Activated T-helper 1 cell treated with Interleukin-2 at 50 U/mL for 16 hours (primary cell): ENCODE data around the gene CLPX.
A peak's percentile ranks its signal among the peaks of the same experiment; 100 is the strongest.
"Not testable (repeated sequence)": the region's sequence is repeated elsewhere in the genome, so short reads cannot be mapped to it uniquely, and the experiment has no call there.

Source experiments
- DNase-seq: peaks from one replicate; pipeline ENCODE4 v3.0.0-alpha.2; 2020; ENCODE audit warnings: low read depth

The CLPX gene

DNA sequence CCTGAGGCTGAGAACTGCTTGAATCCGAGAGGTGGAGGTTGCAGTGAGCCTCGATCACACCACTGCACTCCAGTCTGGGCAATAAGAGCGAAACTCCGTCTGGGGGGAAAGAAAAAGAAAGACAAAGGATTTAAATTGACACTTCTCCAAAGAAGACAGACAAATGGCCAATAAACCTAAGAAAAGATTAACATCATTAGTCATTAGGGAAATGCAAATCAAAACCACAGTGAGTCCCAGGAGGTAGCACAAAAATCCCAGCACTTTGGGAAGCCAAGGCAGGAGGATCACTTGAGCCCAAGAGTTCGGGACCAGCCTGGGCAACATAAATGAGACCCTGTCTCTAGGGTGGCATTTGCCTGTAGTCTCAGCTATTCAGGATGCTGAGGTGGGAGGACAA, 12.6 kb downstream of the CLPX start:
- no peak for DNase-seq

DNA sequence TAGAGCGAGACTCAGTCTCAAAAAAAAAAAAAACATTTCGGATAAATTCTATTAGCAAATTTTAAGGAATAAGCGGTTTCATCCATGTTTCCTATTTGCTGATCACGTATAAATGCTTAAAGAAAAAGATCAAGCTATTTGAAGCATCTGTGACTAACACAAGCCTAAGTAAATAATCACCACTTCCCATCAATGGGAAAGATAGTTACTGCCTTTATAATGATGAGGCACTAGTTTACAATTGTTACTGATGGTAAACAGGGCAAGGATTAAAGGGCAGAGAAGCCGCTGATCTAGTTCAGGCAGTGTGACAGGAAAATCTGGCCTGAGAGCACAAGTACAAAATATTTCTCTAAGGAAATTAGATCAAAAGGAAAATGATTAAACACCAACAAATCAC, 13.7 kb downstream of the CLPX start:
- no peak for DNase-seq

DNA sequence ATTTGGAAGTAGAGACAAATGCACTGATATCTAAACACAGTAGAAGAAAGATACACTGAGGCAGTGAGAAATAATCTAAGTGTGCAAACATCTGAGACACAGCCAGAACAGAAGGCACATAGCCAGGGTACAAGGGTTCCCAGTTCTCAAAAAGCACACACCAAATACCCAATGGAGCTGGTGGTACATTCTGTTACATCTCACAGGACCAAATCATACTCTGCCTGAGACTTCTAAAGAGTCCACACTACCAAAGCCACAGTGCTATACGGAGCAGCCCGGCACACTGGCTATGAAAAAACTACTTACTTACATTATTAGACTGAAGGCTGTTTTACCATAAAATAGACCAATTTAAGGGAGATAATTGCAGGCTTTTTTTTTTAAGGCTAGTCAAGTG, 19.3 kb downstream of the CLPX start:
- DNase-seq: no peak

DNA sequence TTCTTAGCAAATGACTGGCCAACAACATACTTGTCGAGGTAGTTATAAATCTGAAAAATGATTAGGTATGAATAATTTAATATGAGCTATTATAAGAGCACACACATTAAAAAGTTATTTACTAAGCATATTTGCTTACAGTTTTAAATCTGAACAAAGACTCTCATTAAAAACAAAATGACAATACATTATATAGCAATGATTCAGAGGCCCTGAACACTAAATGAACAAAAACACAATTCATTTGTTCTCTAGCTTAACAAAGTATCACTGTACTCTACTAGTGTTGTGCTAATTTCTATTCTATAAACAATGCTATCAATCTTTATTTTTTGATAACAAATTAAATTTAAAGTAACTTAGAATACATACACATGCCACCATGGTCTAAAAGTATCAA, 21.0 kb downstream of the CLPX start:
- no peak for DNase-seq

DNA sequence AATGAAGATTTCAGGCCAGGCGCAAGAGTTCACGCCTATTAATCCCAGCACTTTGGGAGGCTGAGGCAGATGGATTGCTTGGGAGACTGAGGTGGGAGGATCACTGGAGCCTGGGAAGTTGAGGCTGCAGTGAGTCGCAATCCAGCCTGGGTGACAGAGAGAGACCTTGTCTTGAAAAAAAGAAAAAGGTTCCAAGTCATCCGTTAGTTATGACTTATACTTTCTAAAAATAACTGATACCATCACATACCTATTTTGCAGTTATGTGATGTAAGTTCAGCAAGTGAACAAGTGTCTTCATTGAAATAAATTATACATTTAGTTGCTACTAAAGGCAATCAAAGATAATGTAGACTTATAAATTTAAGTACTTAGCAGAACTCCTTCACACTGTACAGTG, 22.1 kb downstream of the CLPX start:
- DNase-seq: no peak

DNA sequence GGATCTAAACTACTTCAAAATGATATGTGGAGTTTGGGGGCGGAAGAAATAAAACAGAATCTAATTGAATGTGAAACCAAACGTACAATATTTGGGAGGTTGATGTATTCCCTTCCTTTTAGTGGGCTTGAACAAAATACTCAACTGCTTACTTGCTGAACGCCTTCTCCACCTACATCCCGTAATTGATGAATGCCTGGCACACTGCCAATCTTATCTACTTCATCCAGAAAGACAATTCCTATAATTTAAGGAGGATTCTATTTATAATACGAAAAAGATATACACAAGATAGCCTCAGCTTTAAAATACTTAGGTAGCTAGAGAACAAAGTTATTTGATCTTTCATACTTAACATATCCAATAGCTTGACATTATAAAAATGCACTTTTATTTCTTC, 28.4 kb downstream of the CLPX start:
- no peak for DNase-seq

DNA sequence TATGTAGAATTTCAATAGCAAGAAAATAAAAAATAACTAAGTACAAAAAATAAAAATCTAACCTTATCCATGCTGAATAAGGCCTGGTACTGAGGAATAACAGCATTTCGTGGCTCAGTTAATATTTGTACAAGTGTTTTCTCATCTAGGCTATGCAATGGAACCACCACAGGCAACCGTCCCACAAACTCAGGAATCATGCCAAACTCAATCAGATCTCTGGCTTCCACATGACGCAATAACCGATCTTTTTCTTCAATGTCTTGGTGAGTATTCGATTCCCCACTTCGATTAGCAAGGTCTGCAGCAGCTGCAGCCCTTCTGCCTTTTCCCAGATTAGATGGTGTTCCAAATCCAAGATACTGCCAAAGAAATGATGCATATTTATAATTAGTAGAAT, 30.4 kb downstream of the CLPX start:
- DNase-seq: no peak

DNA sequence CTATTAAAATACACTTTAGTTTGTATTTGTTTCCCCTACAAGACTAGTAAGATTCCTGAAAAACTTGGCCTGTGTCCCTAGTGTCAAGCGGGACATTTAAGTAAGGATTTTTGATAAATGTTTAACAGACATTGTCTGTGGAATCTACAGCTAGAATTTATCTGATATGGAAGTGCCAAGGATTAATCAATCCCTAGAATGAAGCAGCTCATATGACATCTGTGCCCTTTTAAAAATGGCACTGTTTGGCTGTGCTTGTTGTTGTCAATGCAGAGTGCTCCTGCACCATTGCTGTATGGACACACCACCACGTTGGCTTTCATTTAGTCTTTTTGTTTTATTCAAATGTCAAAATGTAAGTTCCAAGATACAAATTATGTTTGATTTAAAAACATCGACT, 37.2 kb downstream of the CLPX start:
- DNase-seq: no peak

DNA sequence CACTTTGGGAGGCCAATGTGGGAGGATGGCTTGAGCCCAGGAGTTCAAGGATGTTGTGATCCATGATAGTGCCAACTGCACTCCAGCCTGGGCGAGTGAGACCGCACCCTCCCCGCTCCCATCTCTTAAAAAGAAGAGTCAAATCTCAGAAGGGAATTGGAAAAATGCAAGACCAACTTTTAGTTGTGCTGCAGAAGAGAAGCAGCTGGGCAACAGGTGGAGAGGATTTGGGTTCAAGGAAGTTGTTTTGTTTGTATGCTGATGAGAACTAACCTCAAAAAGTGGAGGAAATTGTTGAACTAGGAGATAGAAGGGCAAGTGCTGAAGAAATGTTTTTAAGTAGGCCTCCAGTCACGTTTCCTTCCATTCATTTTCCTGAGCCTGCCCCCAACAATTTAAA, 38.7 kb downstream of the CLPX start:
- DNase-seq: no peak

DNA sequence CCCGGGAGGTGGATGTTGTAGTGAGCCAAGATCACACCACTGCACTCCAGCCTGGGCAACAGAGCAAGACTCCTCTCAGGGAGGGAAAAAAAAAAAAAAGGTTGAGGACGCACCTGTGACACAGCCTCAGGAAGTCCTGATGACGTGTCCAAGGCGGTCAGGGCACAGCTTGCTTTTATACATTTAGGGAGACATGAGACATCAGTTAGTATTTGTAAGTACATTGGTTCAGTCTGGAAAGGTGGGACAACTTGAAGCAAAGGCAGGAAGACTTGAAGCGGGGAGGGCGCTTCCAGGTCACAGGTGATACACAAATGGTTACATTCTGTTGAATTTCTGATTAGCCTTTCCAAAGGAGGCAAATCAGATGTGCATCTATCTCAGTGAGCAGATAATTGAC, 46.5 kb downstream of the CLPX start:
- DNase-seq: not testable (repeated sequence)

DNA sequence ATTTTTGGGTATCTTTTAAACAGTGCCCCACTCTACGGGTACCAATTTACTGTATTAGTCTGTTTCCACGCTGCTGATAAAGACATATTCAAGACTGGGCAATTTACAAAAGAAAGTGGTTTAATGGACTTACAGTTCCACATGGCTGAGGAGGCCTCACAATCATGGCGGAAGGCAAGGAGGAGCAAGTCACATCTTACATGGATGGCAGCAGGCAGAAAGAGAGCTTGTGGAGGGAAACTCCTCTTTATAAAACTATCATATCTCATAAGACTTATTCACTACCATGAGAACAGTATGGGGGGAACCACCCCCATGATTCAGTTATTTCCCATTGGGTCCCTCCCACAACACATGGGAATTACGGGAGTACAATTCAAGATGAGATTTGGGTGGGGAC, 47.2 kb downstream of the CLPX start:
- DNase-seq: not testable (repeated sequence)

DNA sequence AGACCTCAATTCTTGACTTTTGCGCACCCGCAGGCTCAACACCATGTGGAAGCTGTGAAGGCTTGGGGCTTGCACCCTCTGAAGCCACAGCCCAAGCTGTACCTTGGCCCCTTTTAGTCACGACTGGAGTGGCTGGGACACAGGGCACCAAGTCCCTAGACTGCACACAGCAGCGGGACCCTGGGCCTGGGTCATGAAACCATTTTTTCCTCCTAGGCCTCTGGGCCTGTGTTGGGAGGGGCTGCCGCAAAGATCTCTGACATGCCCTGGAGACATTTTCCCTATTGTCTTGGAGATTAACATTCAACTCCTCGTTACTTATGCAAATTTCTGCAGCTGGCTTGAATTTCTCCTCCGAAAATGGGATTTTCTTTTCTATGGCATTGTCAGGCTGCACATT, 48.1 kb downstream of the CLPX start:
- DNase-seq: not testable (repeated sequence)

DNA sequence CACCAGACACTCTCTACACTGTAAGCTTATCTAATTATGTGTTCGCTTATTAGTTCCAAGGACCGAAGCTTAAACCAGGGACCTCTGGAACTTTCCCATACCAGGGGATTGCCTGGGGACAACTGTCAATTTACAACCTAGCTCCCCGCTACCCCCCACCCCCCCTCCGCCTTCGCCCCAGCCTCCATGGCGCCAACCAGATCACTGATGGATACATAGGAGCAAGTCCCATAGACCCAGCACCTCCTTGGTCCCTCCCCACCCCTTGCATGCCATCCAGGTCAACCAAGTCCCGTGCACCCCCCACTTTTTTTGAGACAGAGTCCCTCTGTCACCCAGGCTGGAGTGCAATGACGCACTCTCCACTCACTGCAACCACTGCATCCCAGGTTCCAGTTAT, 50.6 kb downstream of the CLPX start:
- no peak for DNase-seq

DNA sequence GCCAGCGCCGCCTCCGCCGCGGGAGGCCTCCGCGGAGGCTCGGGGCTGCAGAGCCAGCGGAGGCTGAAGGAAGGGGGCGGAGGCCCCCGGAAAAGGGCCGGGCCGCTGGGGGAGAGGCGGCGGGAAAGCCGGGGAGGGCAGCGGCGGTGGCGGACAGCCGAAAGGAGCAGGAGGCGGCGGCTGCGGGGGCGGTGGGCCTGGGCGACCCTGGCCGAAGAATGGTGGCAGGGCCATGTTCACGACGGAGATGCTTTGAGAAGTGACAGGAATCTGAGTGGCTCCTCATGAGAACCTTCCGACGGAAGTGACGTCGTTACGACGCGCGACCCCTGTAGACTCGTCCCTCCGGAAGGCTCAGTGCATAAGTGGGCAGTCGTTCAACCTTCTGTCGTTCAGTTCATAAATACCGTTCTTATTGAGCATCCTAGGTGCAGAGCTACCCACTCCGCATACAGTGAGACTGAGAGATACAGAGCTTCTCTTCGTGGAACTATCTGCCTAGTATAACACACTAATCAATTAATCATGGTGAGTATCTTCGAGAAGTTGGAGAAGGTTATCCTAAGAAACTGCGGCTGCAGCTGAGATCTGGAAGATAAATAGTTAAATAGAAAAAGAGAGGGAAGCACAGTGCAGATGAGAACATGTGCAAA, 51.5 kb downstream of the CLPX start, which contains the start of gene PDCD7:
PDCD7 (minus strand) TSS at position 261 of the 653 bp plus-strand sequence; CDS start at position 234, 27 bp downstream.
- peak; percentile 60 for DNase-seq

DNA sequence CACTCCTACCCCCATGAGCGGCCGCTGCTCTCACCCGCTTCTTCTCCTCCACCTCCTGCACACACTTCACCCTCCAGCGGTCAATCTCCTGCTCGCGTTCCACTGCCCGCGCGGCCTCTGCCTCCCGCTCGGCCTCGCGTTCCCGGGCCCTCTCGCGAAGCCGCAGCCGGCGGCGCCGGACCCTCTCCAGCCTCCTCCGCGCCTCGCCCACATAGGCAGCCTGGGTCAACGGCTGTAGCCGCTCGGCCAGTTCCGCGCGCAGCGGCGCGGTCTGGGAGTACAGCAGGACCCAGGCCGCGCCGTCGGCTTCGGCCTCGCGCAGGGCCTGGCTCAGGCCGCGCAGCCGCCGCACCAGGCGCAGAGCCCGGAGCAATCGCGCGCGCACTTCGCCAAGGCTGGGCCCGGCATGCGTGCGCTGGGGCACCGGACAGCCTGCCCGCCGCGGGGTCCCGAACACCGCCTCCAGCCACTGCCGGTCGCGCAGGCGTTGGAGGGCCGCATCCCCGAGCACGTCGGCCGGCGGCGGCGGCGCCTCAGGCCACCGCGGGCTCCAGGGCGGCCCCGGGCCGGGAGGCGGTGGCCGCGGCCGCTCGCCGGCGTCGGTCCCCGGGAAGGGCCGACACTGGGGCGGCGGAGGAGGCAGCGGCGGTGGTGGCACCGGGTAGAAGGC, 52.1 kb downstream of the CLPX start:
- peak; percentile 5 for DNase-seq

DNA sequence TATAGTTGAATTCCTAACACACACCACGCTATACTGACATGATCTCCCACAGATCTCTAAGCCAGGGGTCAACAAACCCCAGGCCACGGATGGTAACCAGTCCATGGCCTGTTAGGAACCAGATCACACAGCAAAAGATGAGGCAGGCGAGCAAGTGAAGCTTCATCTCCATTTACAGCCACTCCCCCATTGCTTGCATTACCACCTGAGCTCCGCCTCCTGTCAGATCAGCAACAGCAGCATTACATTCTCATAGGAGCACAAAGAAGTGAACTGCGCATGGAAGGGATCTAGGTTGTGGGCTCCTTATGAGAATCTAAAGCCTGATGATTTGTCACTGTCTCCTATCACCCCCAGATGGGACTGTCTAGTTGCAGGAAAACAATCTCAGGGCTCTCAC, 54.2 kb downstream of the CLPX start:
- DNase-seq: no peak

DNA sequence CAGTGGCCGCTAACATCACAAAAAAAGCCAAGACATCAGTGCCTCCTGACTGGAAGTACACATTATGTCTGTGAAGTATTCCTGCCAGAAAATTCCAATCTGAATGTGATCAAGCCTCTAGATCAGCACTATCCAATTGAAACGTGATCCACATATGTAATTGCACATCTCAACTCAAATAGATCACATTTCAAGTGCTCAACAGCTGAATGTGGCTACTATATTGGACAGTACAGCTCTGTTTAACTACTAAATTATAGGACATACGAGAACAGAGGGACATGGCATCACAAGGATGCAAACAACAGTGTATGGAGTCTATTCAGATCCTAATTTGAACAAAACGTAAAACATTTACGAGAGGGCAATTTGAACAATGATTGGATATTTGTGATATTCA, 69.6 kb downstream of the CLPX start:
- no peak for DNase-seq

DNA sequence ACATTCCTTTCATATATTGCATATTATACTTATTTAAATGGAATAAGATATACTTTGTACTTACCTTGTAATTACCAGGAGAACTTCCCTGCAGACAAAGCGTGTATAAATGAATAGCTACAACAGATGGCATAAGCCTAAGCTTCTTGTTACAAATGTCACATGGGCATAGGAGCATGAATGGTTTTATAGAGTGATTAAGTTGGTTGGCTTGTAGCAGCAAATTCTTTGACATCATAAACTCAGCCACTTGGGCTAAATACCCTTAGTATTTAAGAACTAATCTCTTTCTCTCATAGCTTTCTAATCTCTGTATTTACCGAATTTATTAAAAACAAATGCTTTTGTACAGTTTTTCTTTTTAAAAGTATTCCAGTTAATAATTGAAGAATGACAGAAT, 70.1 kb downstream of the CLPX start, which contains the start of gene UBAP1L:
UBAP1L (minus strand) TSS at position 115 of the 400 bp plus-strand sequence. CDS start 8,985 bp downstream, outside the sequence.
- DNase-seq: no peak

DNA sequence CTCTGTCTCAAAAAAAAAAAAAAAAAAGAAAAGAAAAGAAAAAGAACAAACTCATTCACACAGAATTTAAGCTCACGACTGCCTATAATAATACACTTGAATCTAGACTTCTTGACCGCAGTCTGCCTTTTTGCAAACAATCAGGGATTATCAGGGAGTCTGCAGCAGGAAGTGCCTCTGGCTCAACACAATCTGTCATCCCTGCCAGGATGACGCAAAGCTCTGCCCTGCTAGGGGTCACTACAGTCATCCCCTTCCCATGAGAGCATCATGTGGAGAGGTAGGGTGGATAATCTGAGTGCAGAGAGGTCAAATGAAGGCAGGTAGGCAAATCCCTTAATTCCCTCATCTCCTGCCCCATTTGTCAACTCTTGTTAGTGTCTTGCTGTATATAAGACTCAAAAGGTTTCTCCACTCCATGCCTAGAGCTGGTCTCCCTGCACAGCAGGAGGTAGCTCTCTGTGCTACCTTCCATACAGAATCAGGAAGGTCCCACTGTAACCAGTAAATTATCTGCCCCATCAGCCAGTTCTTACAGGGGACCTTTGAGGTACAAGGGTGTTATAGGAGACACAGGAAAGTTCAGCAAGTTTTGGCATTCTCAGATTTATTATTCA, 74.4 kb downstream of the CLPX start:
- DNase-seq: no peak

DNA sequence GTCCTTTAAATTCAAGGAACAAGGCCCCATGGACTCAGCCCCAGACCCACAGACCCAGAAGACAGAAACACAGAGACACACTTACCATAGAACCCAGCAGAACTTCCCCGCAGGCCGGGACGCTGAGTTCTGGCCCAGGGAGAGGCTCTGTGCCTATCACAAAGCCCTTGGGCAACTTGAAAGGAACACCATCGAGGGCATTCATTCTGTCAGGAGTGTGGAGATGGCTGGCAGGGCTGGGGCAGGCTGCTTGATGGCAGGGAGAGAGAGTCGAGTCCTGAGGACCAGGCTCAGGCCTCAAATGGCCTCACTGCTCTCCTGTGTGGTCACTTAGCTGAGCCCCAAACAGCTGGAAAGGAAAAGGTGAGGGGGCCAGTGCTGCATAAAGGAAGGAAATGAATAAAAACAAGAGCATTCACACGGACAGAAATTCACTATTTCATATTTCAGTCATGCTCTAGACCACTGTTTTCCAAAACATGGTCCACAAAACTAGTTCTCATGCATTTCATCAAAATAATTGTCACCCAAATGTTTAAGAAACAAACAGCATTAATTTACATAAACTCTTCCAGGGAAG, 79.0 kb downstream of the CLPX start:
- DNase-seq: no peak

DNA sequence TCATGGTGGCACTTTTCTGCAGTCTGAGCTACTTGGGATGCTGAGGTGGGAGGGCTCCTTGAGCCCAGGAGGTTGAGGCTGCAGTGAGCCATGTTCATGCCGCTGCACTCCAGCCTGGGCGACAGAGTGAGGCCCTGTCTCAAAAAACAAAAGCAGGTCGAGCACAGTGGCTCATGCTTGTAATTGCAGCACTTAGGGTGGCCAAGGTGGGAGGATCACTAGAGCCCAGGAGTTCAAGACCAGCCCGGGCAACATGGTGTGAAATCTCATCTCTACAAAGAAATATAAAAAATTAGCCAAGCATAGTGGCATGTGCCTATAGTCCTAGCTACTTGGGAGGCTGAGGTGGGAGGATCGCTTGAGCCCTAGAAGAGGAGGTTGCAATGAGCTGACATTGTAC, 80.1 kb downstream of the CLPX start:
- DNase-seq: no peak

DNA sequence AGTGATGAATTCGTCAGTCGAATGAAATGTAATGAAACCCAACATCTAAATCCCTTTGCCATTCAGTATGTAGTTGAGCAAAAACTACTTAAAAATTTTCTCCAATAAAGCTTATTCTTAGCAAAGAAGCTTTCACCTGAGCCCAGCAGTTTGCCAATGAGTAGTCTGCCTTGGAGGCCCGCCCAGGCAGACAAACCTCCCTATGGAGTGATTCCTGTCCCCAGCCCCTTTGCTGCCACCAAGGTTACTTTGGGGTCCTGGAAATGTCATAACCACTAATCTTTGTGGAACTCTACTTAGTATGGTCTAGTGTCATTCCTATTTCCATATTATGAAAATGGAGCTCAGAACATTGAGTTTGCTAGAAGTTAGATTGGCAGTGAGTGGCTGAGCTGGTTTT, 82.2 kb downstream of the CLPX start:
- DNase-seq: no peak
